ENCODE measurements around the gene CCDC57.
"Not testable (repeated sequence)": the region's sequence is repeated elsewhere in the genome, so short reads cannot be mapped to it uniquely, and the experiment has no call there.

The CCDC57 gene, protein sequence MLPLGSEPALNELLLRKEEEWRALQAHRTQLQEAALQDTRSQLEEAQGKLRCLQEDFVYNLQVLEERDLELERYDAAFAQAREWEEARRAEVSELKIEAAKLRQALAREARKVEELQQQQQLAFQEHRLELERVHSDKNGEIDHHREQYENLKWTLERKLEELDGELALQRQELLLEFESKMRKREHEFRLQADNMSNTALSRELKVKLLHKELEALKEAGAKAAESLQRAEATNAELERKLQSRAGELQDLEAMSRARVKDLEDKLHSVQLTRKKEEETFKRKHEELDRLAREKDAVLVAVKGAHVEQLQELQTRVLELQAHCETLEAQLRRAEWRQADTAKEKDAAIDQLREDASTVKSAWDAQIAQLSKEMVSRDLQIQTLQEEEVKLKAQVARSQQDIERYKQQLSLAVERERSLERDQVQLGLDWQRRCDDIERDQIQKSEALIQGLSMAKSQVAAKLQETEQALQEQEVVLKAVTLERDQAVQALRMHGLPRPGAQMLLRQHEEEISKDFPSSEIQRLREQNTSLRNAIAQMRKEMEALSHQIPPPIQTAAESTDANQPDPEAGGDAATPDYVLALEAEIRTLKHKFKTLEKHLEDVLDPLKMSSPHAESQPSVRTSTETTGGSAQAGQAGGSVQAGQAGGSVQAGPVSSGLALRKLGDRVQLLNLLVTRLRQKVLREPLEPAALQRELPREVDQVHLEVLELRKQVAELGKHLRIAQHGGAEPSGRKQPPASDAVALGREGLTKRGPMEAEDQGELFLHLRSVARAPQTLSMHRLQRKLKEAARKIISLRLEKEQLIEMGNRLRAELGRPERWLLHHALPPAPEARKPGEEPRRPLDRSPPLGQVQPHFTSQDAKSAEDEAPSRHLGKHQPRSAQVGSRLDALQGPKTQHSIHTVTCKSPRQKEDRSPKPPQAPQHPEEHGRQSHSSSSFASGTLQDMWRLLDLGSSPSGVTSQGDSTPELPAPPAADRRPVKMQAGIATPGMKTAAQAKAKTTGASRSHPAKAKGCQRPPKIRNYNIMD

DNA sequence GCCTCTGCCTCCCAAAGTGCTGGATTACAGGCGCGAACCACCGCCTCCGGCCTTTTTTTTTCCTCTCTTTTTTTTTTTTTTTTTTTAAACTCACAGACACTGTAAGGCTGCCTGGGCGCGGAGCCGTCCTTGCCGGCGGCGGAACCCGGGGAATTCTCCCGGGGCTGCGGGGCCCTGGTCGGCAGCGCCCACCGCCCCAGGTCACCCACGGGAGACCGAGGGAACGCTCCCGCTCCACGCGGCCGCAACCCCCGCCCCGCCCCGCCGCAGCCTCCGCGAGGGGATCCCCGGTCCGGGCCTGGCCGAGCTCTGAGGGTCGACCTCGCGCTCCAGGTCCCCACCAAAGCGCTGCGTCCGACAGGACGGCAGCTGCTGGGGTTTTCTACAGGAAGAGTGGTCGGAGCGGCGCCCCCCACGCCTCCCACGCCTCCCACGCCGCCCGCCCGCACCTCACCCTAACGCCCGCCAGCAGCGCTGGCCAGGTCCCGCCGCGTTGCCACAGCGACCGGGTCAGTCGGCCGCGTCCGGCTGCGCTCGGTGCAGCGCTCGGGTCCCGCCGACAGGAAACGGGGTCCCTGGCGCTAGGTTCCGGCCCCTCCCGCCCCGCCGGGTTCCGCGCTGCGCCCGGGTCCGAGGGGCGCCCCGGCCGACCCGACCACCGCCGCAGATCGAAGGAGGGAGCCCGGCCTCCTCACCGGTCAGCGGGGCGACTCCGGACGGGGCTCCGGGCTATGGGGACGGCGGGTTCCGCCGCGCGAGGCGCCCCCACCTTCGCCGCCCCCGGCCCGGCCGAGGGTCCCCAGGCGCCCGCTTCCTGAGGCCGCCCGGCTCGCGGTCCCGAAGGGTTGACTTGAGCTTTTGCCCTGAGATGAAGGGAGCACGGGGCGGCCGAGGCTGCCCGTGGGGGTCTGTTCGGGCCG lies at the start of gene CCDC57:
CCDC57 (minus strand) TSS at position 512 of the 920 bp plus-strand sequence. CDS start 10,898 bp downstream, outside the sequence.
- peak; percentile 34 for DNase-seq

- DNase-seq = no peak
Measured at GRCh38 chr17:82262344-82262743, 49.7 kb upstream of the CCDC57 start.

- DNase-seq = not testable (repeated sequence)
Measured at GRCh38 chr17:82259972-82260961, 47.6 kb upstream of the CCDC57 start.

- no peak for DNase-seq
Measured at GRCh38 chr17:82258555-82258954, 45.9 kb upstream of the CCDC57 start.

DNA sequence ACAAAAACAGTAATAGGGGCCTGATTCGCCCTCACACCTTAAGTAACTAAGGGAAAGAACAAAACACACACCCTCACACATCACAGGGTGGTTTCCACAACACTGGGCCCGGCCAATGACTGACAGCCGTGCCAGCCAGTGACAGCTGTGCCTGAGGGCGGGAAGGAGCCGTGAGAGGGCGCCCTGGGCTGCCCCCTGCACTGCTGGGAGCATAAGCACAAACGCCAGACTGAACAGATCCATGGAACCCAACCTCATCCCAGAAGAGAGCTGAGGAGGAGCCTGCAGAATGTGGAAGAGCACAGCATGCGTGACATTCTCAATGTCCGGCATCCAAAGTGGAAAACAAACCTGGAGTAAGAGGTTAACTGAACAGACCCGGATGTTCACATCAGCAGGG lies 44.8 kb upstream of the CCDC57 start:
- no peak for DNase-seq

DNA sequence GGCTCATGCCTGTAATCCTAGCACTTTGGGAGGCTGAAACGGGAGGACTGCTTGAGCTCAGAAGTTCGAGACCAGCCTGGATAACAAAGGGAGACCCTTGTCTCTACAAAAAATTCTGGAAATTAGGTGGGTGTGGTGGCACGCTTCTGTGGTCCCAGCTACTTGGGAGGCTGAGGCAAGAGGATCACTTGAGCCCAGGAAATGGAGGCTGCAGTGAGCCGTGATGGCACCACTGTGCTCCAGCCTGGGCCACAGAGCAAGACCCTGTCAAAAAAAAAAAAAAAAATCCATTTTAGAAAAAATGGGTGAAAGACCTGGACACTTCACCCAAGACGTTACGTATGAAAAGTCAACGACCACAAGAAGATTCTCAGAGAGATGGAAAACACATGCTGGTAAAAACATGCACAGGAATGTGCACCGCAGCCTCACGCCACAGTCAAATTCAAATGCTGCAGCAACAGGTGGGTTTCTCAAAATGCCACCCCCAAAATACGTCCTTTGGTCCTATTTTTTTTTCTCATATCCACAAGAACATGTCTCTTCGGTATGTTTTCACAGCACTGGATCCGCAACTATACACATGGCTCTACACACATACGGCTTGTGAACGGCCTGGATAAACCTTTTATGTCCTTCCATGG lies 43.7 kb upstream of the CCDC57 start:
- no peak for DNase-seq

DNA sequence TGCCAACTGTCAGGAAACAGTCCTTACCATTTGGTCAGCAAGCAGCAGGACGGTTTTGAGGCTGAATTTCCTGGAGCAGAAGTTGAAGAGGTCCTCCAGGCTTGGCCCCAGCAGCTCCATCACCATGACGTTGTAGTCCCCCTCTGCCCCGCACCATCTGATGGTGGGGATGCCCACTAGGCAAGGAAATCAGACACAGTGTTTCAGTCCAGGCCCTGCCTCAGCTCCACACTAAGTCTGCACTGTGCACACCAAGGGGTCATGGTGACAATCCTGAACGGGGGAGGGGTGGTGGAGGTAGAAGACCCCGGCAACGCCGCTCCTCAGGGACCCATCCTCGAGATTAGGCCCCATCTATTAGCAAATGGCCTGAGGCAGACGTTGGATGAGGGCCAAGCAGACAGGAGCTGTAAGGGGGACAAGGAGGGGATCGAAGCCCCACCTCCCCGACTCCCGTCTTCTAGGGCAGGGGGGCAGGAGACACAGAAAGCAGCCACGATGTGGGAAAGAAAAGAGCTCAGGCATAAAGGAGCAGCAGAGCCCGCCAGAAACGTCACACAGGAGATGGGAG lies 42.8 kb upstream of the CCDC57 start:
- DNase-seq = no peak

GRCh38 chr17:82254746-82255145 lies 42.1 kb upstream of the CCDC57 start:
- DNase-seq = not testable (repeated sequence)

- DNase-seq = not testable (repeated sequence)
Measured at GRCh38 chr17:82254096-82254495, 41.5 kb upstream of the CCDC57 start.

- no peak for DNase-seq
Measured at GRCh38 chr17:82253179-82253544, 40.5 kb upstream of the CCDC57 start.

DNA sequence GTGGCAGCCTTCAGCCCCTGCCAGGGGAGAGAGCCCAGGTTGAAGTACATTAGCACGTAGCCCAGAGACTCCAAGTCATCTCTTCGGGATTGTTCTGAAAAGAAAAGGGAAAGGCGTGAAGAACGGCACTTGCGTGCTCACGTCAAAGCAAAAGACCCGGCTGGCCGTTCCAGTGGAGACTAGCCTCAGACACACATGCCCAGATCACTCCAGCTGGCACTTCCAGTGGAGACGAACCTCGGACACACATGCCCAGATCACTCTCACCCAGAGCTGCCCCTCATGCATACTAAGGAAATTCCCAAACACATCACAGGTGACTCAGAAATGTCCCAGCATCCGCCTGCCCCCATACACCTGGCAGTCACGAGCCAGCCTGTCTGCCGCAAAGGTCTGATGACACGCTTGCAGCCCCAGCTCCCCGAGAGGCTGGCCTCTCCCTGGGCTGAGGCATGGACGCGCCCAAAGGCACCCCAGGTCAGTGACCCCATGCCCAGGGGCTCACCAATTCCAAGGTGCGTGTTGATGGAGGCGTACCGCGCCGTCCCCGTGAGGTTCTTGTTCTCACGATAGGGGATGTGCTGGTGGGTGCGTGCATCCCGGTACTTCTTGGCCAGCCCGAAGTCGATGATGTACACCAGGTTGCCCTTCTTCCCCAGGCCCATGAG lies 40.0 kb upstream of the CCDC57 start:
- no peak for DNase-seq

- no peak for DNase-seq
Measured at GRCh38 chr17:82250868-82251500, 38.3 kb upstream of the CCDC57 start.

- no peak for DNase-seq
Measured at GRCh38 chr17:82249896-82250581, 37.4 kb upstream of the CCDC57 start.

GRCh38 chr17:82248815-82249674 lies 36.4 kb upstream of the CCDC57 start:
- no peak for DNase-seq

- DNase-seq = no peak
Measured at GRCh38 chr17:82247856-82248671, 35.4 kb upstream of the CCDC57 start.

DNA sequence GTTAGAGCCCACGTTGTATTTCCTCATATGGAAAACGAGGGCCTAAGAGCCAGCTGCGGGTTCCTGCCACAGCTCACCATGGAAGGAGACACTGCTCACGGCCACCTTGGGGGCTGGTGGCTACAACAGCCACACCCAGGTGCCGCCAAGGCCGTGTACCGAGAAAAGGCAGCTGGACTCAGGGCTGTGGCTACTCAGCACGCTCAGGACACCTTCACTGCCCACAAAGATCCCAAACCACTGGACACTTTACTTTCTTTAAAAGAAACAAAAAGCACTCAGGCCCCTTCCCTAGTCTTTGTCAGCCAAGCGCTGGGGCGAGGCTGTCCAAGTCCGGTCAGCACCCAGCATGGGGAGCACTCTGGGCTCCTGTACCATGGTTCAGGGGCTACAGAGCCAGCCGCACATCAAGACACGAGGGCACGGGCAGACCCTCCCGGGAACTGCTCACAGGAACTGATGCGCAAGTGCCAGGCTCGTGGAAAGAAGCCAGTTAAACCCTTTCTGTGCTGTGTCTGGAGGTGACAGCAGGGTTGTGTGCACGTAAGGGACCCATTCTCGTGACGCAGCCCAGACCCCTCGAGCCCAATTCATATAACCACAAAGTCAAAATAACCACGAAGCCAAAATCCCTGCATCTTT lies 34.7 kb upstream of the CCDC57 start:
- DNase-seq = no peak

Data from NCI-H510A treated with DMSO at 0.1 percent for 48 hours (cell line).